Stimulated activated CD8-positive, alpha-beta memory T cell treated with anti-CD3 and anti-CD28 coated beads, Interleukin-2, amount 100 ng/mL, for 48 hours (primary cell): Measurements from ENCODE around the gene CLIC3.
A peak's percentile ranks its signal among the peaks of the same experiment; 100 is the strongest.

Experiments
- DNase-seq, 2 donors: peaks; one replicate each; pipeline ENCODE4 v3.0.0-alpha.2; 2020; ENCODE audit warnings: low read depth in 2 of 2

Gene CLIC3

GRCh38 chr9:137030538-137031527, 34.5 kb upstream of the CLIC3 start:
- peak; percentile 40 to 44 for DNase-seq

- DNase-seq, result no peak
Measured at GRCh38 chr9:137030006-137030405, 33.6 kb upstream of the CLIC3 start.

DNA sequence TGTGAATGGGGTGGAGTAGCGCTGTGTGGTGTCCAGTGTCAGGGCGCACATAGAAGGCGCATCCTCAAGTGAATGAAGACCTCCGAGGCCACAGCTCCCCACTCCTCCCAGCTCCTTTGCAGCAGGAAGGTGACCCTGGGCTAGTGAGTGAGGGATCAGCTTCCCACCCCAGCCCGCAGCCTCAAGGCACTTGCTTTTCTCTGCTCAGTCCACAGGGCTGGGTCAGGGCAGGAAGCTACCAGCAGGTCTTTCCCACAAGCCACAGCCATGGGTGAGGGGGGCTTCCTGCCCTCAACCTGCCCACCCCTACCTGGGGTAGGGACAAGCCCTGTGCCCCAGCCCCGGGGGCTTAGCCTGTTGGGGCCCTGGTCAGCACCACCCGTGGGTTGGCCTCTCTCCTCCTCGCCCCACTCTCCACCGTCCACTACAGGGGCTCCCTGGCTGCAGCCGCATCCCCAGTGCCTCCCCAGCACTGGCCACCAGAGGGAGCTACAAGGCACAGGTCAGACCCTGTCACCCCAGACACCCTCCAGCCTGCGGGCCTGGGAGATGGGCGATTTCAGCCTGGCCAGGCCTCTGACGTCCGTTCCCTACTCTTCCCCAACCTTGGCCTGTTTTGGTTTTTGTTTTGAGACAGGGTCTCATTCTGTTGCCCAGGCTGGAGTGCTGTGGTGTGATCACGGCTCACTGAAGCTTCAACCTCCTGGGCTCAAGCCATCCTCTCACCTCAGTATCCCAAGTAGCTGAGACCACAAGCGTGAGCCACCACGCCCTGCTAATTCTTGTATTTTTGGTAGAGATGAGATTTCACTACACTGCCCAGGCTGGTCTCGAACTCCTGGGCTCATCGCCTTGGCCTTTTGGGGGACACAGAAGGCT, 32.9 kb upstream of the CLIC3 start:
- DNase-seq, result peak; percentile 71 to 79

GRCh38 chr9:137028263-137029057, 32.1 kb upstream of the CLIC3 start:
- peak; percentile 52 to 57 for DNase-seq

GRCh38 chr9:137027369-137028262, 31.2 kb upstream of the CLIC3 start, which contains the start of gene ABCA2:
ABCA2 (minus strand) TSS chr9:137028237; CDS start chr9:137028140, 97 bp downstream.
- DNase-seq, result no peak

DNA sequence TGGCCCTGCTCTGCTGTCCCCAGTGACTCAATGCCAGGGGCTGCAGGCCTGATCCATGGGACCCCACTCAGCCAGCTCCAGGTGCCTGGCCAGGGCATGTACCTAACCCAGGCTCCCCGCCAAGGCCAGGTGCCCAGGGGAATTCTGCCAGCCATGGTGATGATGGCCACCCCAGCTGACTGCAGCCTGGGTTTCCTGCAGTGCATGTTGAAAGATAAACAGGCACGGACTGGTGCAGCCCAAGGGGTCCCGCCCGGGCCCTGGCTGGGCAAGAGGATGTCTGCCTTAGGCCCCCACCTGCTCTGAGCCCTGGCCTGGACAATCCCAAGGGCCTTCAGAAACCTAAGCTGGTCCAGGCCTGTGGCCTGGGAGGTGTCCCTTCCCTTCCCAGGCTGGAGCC, 30.5 kb upstream of the CLIC3 start:
- DNase-seq, result no peak

GRCh38 chr9:137026384-137026783, 30.0 kb upstream of the CLIC3 start:
- no peak for DNase-seq

DNA sequence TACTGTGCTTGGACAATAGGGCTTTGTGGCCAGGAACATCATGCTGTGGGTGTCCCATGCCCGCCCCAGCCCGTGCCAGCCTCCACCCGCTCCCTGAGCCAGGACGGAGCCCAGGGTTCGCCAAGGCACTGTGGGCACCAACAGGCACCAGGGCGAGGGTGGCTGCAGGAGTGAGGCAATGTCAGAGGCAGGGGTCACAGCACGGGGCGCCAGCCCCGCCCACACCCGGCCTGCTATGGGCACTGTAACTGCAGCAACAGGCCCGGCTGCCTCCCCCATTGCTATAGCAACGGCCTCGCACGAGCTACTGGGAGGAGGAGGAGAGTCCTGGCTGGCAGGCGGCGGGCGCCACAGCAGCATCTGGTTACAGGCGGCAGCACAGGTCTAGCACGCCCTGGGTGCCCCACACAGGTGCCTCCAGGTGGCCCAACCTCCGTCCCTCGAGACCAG, 29.2 kb upstream of the CLIC3 start:
- no peak for DNase-seq

DNA sequence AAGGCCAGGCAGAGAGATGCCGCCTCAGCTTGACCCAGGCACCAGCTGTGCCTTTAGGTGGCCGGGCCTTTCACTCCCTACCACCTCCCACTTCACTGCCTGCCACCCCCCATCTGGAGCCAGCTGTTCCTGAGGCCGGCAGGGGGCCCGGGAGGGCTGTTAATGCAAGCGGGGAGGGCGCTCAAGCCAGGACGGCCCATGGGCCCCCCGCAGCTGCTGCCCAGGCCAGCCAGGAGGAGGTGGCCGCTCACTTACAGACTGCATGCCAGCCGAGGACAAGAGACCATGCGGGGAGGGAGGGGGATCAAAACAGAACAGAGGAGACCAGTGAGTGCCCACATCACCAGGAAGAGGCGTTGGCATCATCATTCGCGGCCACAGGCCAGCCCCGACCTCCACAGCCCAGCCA, 27.2 kb upstream of the CLIC3 start:
- DNase-seq, result no peak

- no peak for DNase-seq
Measured at GRCh38 chr9:137023157-137023556, 26.8 kb upstream of the CLIC3 start.

DNA sequence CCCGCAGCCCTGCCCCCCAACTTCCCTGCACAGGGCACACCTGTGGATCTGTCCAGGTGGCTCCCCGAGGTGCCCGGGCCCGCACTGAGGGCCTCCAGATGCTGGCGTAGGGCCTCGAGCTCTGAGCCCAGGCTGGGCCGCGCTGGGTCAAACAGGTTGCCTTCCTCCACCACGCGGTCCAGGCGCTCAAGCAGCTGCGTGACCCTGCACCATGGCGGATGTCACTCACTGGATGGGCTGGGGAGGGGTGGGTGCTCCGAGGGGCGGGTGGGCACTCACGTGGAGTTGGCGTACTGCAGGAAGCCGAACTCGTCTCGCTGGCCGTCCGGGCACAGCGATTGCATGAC, 26.3 kb upstream of the CLIC3 start:
- DNase-seq, result no peak

DNA sequence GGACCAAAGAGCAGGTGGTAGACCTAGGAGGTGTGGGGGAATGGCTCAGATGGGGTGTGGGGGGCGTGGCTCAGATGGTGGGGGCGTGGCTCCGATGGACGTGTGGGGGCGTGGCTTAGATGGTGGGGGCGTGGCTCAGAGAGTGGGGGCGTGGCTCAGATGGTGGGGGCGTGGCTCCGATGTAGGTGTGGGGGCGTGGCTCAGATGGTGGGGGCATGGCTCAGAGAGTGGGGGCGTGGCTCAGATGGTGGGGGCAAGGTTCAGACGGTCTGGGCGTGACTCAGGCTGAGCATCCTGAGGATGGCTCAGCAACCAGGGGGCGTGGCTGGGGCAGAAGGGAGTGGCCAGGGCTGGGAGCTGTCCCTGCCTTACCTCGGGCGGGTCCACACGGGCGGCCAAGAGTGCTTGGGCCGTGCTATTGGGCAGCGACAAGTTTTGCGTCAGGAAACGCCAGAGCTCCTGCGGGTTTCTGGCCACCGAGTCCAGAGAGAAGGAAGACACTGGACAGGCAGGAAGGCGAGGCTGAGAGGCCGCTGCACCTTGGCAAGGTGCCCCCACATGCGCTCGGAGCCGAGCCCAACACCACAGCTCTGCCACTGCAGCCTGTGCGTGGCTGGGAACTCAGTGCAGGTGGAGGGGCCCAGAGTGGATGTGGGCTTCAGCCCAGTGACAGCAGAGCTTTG, 25.8 kb upstream of the CLIC3 start:
- DNase-seq, result peak; percentile 68 to 84

- no peak for DNase-seq
Measured at GRCh38 chr9:137021568-137021978, 25.2 kb upstream of the CLIC3 start.

- DNase-seq, result no peak
Measured at GRCh38 chr9:137020771-137021567, 24.6 kb upstream of the CLIC3 start.

DNA sequence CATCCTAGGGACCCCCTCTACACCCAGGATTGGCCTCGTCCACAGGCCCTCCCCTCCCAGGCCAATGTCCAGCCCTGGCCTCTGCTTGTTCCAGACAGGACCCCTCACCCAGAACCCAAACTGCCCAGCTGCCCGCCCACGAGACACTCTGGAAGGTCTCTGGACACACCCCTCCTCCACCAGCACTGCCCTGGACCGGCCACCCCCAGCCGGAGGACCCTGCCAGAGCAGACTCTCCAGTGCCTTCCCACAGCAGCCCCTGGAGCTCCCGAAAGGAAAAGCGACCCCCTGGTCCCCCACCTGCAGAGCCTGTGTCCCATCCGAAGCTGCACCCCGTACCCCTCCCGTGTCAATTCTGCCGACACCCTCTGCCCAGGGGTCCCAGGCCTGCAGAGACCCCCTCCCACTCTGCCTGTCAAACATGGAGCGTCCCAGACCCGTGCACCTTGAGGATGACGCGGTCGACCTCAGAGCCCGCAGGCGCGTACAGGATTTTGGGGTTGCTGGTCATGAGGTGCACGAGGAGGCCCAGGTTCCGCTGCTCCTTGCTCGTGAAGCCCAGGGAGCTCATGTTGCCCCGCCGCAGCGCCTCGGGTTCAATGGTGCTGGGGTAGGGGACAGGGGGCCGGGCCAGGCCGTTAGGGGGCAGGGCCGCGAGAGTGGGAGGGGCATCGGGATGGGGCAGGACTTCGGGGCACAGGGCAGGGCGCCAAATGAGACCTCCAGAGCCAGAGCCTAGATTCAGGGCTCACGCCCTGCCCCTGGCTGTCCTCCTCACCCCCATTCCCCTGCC, 23.7 kb upstream of the CLIC3 start:
- DNase-seq, result no peak

- no peak for DNase-seq
Measured at GRCh38 chr9:137018761-137019559, 22.6 kb upstream of the CLIC3 start.

- DNase-seq, result no peak
Measured at GRCh38 chr9:137017791-137018497, 21.6 kb upstream of the CLIC3 start.
